ENCODE data around the gene ST6GALNAC3.
"Not testable (repeated sequence)": the region's sequence is repeated elsewhere in the genome, so short reads cannot be mapped to it uniquely, and the experiment has no call there.

The ST6GALNAC3 gene

GRCh38 chr1:76340056-76340455 is 265.5 kb downstream of the ST6GALNAC3 start:
- DNase-seq (ENCODE audit: low read depth in 3 of 3) = no peak

- not testable (repeated sequence) for DNase-seq (ENCODE audit: low read depth in 3 of 3)
Measured at GRCh38 chr1:76341816-76342215, 267.3 kb downstream of the ST6GALNAC3 start.

- no peak for DNase-seq (ENCODE audit: low read depth in 3 of 3)
Measured at GRCh38 chr1:76343356-76343755, 268.8 kb downstream of the ST6GALNAC3 start.

- DNase-seq (ENCODE audit: low read depth in 3 of 3) = no peak
Measured at GRCh38 chr1:76351655-76352054, 277.1 kb downstream of the ST6GALNAC3 start.

GRCh38 chr1:76352741-76353435 is 278.3 kb downstream of the ST6GALNAC3 start:
- DNase-seq (ENCODE audit: low read depth in 3 of 3) = no peak

DNA sequence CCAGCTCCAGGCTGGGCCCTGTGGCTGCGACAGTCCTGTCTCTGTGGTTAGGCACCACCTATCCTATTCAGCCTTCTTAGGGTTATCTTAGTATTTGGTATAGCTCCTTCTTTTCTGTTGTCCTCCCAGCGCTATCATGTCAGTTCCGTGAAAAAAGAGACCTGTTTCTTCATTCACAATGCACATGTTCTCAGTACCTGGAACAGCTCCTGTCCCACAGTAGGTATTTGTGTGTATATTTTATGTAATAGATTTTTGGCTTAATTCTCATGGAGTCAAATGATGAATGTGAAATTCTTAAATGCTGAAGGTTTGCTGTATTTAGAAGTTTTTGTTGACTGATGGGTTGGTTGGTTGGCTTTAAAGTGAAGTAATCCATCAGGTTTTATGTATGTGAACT is 279.7 kb downstream of the ST6GALNAC3 start:
- no peak for DNase-seq (ENCODE audit: low read depth in 3 of 3)

- DNase-seq (ENCODE audit: low read depth in 3 of 3) = no peak
Measured at GRCh38 chr1:76366726-76367125, 292.2 kb downstream of the ST6GALNAC3 start.

GRCh38 chr1:76371941-76372340 is 297.4 kb downstream of the ST6GALNAC3 start:
- DNase-seq (ENCODE audit: low read depth in 3 of 3) = no peak

GRCh38 chr1:76374086-76374485 is 299.5 kb downstream of the ST6GALNAC3 start:
- DNase-seq (ENCODE audit: low read depth in 3 of 3) = no peak

GRCh38 chr1:76377247-76377646 is 302.7 kb downstream of the ST6GALNAC3 start:
- no peak for DNase-seq (ENCODE audit: low read depth in 3 of 3)

DNA sequence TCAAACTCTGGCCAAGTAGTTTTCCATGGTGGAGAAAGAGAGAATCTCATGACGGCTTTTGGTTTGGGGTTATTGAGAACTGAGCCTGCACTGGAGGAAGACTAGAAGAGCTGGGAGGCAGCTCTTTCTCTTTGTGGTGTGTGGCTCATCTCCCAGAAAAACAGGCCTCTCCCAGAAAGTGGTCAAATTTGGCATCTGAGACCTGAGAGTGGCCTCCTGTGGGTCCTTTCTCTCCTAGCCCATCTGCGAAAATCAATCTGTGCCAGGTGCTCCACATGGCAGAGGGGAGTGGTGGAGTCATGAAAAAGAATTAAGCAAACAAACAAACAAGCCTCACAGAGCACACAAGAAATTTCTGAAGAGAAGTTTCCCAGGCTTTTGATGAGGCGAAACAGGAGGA is 305.0 kb downstream of the ST6GALNAC3 start:
- DNase-seq (ENCODE audit: low read depth in 3 of 3) = no peak

- no peak for DNase-seq (ENCODE audit: low read depth in 3 of 3)
Measured at GRCh38 chr1:76381450-76382097, 307.0 kb downstream of the ST6GALNAC3 start.

DNA sequence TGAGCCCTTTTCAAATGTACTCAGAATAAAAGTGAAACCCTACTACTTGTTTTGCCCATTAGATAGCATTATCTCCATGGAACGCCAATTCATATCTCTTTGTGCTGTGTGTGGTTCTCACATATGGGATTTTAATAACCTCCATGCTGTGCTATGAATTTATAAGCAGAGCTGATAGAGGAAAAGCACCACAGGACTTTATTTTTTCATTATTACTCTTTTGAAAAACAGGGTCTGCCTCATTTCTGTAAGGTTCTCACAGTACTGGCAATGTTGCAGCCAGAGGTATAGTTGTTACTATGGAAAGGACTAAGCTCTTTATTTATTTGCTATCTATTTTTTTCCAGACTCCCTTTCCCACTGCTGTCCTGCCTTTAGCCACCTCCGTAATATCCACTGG is 313.7 kb downstream of the ST6GALNAC3 start:
- no peak for DNase-seq (ENCODE audit: low read depth in 3 of 3)

DNA sequence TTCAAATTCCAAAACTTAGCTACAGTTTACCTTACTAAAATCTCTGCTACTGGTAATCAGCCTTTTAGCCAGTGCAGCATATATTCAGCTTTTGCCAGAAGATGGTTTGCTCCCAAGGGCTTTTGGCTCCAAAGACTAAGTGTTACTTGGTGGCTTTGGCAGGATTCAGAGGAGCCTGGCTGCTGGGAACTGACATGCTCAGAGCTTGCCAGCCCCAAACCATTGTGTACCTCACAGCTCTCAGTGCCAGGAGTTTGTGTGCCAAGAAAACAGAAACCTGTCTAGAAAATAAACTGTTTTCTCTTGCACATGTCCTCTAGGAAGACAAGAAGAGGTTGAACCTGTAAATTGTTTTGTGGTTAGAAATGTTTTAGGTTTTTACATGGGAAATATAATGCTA is 315.9 kb downstream of the ST6GALNAC3 start:
- no peak for DNase-seq (ENCODE audit: low read depth in 3 of 3)

DNA sequence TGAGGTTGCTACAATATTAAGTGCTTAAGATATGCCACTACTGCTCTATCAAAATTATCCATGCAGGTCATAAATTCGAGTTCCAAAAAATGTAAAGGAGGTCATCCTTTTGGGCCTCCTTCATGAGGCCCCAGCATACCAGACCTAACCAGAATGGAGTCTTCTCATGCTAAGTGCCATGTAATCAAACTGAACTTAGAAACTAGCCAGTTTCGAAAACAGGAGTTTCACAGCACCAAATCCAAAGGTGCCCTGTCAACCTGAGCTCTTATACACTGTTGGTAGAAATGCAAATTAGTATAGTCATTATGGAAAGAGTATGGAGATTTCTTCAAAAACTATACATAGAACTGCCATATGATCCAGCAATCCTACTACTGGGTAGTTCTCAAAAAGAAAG is 320.5 kb downstream of the ST6GALNAC3 start:
- DNase-seq (ENCODE audit: low read depth in 3 of 3) = no peak

DNA sequence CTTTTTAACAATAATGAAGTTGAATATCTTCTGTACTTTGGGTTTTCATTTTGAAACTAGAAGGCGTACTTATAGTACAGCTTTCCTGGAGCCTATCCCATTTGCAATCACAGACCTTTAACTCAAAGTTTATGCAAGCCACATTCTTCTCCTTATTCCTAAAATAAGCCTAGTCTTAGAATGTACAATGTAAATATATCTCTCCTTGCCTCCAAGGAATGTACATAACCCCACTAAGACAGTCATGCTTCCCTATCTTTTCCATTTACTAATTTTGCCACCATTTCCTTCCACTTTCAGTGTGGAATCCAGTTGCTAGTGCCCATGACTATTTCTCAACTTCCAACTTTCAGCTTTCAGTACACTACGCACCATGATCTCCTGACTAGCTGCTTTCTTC is 327.6 kb downstream of the ST6GALNAC3 start:
- no peak for DNase-seq (ENCODE audit: low read depth in 3 of 3)

DNA sequence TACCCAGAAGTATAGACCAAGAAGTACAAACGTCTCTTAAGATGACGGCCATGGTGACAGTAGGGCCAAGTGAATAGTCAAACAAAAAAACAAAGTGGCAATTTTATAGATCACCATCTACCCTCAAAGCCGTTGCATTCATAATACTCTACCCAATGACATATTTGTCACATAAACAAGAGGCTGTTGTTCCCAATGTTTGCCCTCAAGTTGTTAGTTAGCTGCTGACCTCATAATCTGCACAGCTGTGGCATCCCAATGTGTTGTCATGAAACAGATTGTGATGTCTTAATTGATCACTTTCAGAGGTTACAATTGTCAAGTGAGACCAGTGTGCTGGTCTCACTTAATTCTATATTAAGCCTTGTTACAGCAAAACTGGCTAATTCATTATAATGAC is 333.8 kb downstream of the ST6GALNAC3 start:
- DNase-seq (ENCODE audit: low read depth in 3 of 3) = no peak

GRCh38 chr1:76410499-76410898 is 336.0 kb downstream of the ST6GALNAC3 start:
- no peak for DNase-seq (ENCODE audit: low read depth in 3 of 3)

DNA sequence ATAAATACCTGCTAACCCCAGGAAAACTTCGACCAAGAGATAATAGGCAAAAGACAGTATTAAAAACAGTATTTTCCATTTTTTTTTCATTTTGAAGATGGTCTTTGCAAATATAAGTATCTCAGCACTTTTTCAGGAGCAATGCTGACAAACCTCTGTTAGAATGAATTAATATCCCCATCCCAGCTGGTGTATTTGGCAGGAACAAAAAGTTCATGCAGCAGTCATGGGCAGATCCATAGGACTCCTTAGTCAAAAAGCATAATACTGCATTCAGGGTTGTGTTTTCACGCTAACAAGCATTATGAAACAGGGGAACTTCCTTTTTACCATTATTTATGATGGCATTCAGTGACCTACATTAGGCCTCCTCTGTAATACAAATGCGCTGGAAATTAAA is 344.0 kb downstream of the ST6GALNAC3 start:
- DNase-seq (ENCODE audit: low read depth in 3 of 3) = no peak

- no peak for DNase-seq (ENCODE audit: low read depth in 3 of 3)
Measured at GRCh38 chr1:76419603-76420002, 345.1 kb downstream of the ST6GALNAC3 start.

- DNase-seq (ENCODE audit: low read depth in 3 of 3) = no peak
Measured at GRCh38 chr1:76425201-76426145, 350.9 kb downstream of the ST6GALNAC3 start.

DNA sequence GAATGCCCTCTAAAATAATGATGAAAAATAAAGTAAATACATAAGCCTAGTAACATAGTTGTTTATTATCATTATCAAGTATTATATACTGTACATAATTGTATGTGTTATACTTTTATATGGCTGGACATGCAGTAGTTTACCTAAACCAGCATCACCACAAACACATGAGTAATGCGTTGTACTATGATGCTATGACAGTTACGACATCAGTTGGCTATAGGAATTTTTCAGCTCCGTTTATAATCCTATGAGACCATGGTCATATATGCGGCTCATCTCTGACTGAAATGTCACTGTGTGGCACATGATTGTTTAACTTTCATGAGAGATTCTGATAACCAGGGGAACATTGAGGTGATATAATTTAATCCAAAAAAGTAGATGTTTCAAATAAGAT is 352.1 kb downstream of the ST6GALNAC3 start:
- DNase-seq (ENCODE audit: low read depth in 3 of 3) = no peak

DNA sequence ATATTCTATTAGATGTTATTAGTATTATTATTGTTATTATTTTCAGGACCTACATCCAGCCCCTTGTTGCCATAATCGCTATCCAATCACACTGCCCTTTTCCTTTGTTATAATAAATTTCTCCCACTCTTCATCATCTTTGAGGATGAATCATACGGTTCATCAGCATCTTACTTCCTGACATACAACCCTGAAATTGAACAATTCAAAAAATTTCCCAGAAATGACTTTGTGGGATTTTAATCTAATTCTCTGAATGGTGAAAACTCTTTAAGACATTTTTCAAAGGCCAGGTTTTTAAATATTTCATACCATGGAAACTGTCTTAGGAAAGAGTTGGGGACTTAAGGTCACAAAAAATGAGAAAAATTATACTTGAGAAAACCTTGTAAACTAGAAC is 353.5 kb downstream of the ST6GALNAC3 start:
- no peak for DNase-seq (ENCODE audit: low read depth in 3 of 3)
